Left kidney (tissue), 8 donors: ENCODE measurements around the gene LEPROT. TPM values are rescaled to one million over a fixed set of nuclear protein-coding genes. Genes with fewer than 3 reads are reported as not detected.
"Not testable (repeated sequence)": the region's sequence is repeated elsewhere in the genome, so short reads cannot be mapped to it uniquely, and the experiment has no call there.

Source experiments
- DNase-seq: peaks from one replicate; pipeline ENCODE4 v3.0.0-alpha.2; 2013
- long read RNA-seq, 8 donors: transcript quantifications; one replicate each; lab custom pipeline, GENCODE V29; 2026
- polyA plus RNA-seq: library from polyadenylated mRNA; unstranded; fragments of 120-200 nt; gene quantifications from one replicate; pipeline ENCODE4 v1.2.1, GENCODE V29; 2013; ENCODE audit not compliant: insufficient read length

LEPROT gene, protein sequence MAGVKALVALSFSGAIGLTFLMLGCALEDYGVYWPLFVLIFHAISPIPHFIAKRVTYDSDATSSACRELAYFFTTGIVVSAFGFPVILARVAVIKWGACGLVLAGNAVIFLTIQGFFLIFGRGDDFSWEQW
- polyA plus RNA-seq: 165 TPM
- long read RNA-seq, donor 1, full-length matches to known transcripts: 85 of 116 reads
- long read RNA-seq, donor 1, partial matches to known transcripts: 31 of 116 reads
- long read RNA-seq, donor 1, other reads (novel, unspliced or antisense): 0 of 116 reads
- long read RNA-seq, donor 2, full-length matches to known transcripts: 84 of 105 reads
- long read RNA-seq, donor 2, partial matches to known transcripts: 21 of 105 reads
- long read RNA-seq, donor 2, other reads (novel, unspliced or antisense): 0 of 105 reads
- long read RNA-seq, donor 3, full-length matches to known transcripts: 58 of 89 reads
- long read RNA-seq, donor 3, partial matches to known transcripts: 31 of 89 reads
- long read RNA-seq, donor 3, other reads (novel, unspliced or antisense): 0 of 89 reads
- long read RNA-seq, donor 4, full-length matches to known transcripts: 8 of 8 reads
- long read RNA-seq, donor 4, partial matches to known transcripts: 0 of 8 reads
- long read RNA-seq, donor 4, other reads (novel, unspliced or antisense): 0 of 8 reads
- long read RNA-seq, donor 5, full-length matches to known transcripts: 116 of 610 reads
- long read RNA-seq, donor 5, partial matches to known transcripts: 494 of 610 reads
- long read RNA-seq, donor 5, other reads (novel, unspliced or antisense): 0 of 610 reads
- long read RNA-seq, donor 6, full-length matches to known transcripts: 73 of 105 reads
- long read RNA-seq, donor 6, partial matches to known transcripts: 32 of 105 reads
- long read RNA-seq, donor 6, other reads (novel, unspliced or antisense): 0 of 105 reads
- long read RNA-seq, donor 7, full-length matches to known transcripts: 99 of 135 reads
- long read RNA-seq, donor 7, partial matches to known transcripts: 36 of 135 reads
- long read RNA-seq, donor 7, other reads (novel, unspliced or antisense): 0 of 135 reads
- long read RNA-seq, donor 8, full-length matches to known transcripts: 48 of 62 reads
- long read RNA-seq, donor 8, partial matches to known transcripts: 14 of 62 reads
- long read RNA-seq, donor 8, other reads (novel, unspliced or antisense): 0 of 62 reads

DNA sequence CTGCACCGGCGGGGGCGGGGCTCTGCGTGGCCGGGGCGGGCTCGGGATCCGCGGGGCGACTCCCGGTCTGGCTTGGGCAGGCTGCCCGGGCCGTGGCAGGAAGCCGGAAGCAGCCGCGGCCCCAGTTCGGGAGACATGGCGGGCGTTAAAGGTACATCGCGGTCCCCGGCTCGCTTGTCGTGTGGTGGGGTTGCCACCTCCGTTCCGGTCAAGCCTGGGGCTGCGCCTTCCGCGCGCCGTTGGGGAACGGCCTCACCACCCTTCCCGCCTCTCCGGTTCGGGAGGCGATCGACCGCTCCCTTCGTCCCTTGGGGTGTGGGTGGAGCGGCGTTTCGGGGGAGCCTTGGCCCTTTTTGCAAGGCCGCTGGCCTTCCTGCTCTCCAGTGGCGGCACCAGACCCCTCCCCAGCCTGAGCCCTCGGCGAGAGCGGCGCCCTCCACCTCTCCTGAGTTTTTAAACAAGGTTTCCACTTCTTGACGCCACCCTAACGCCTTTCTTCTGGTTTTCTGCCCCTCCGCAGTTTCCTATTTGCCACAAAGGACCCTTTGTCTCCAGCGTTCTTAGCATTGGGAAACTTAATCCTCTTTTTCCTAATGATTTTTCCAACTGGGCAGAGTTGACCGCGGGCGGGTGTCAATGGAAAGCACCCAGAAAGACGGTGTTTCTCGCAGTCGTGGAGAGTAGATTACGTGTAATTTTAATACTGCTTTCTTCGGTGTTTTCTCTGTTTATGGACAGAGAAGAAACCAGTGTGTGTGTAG lies at the start of gene LEPROT, which contains the start of gene LEPR:
Gene LEPROT (plus strand): TSS at position 79 of the 761 bp plus-strand sequence. CDS start 57 bp downstream, at position 136.
Gene LEPR (plus strand): TSS at position 79 of the 761 bp plus-strand sequence. CDS start 144,898 bp downstream, outside the sequence.
- DNase-seq: peak; percentile 52

DNA sequence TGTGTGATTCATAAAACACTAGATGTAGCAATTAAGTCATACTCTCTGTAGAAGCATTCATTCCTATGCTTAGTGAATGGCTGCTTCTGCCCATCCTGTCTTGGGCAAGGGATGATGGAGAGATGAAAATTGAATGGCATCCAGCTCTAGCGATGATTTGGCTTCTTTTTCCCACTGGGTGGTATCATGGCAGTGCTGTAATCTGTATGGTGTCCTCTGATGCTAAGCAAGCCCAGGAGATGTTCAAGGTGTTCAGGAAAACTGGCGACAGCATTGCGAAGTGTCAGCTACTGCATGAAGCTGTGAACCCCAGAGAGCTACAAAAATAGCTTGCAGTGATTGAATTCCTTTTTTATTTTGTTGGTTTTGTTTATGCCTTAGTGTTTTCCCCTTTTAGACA lies 48.9 kb upstream of the LEPROT start:
- DNase-seq: no peak

GRCh38 chr1:65372557-65372956 lies 47.9 kb upstream of the LEPROT start:
- no peak for DNase-seq

DNA sequence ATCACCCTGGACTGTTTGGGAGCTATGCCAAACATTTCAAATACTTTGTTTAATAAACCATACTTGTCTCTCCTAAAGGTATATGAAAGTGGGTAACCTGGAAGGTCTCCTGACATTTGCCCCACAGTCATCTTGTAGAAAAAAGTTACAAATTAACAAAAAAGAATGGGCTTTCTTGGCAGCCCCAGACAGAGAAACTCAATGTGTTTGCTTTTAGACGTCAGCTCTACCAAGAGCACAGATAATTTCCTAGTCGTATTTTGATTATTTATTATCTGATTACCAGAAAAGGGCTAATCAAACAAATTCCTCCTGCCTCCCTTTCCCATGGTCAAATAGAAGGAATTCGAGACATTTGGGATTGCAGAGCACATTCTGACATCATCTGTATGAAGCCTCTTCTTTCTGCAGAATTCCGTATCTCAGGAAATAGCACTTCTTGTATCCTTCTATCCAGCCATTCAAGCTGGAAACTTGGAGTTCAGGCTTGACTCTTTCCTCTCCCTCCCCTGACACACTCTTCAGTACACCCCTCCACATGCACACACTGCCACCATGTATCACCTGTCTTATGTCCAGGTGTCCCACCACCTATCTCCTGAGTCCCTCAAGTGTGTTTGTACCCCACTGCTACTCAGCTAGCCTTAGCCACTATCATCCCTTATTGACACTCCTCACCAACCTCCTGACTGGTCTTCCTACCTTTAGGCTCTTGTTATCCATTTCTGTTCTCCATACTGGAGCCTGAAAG lies 42.8 kb upstream of the LEPROT start:
- no peak for DNase-seq

DNA sequence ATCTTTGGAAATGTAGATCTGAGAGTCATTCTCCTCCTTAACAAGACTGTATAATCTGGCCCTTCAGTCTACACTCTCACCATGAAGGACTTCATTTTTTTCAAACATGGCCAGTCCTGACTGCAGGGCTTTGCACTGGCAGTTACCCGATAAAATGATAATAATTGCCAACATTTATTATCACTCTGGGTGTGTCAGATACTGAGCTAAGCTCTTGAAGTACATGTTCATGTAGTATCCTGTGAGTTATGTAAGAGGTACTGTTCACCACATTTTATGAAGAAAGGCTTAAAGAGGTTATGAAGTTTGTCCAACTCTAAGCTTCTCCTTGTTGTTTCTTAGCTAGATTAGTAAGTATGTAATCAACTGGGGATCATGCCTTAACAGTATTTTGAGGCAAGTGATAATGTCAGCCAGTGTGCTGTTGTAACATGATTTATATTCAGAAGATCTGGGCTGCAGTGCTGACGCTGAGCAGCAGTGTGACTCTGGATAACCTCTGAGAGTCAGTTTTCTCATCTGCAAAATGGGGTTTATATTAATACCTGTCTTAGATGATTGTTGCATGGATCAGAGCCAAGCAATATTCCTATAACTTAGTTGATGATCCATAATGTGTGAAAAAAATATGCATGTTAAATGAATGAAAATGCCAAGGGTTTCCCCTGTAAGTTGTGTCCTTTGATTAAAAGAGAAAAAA lies 42.1 kb upstream of the LEPROT start:
- DNase-seq: no peak

DNA sequence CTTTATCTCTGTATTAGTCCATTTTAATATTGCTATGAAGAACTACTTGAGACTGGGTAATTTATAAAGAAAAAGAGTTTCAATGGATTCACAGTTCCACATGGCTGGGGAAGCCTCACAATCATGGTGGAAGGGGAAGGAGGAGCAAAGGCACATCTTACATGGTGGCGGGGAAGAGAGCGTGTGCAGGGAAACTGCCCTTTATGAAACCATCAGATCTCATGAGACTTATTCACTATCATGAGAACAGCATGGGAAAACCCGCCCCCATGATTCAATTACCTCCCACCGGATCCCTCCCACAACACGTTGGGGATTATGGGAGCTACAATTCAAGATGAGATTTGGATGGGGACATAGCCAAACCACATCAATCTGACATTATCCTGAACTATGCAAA lies 36.0 kb upstream of the LEPROT start:
- DNase-seq: not testable (repeated sequence)

DNA sequence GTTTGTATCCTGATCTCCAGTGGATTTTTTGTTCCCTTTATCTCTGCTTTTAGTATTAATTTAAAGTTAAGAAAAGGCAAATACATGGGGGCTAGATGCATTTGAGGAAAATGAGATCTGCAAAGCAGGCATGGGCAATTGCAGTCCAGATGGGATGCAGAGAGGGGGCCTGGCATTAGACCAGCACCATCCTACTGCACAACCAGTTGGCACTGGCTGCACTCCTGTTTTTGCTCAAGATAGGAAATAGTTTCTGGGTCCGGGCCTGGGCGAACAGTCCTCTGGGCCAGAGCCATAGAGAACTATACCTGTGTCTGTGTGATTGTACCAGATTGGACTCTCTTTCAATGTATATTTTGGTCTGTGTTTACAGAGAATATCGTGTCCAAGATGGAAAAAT lies 34.0 kb upstream of the LEPROT start:
- no peak for DNase-seq

DNA sequence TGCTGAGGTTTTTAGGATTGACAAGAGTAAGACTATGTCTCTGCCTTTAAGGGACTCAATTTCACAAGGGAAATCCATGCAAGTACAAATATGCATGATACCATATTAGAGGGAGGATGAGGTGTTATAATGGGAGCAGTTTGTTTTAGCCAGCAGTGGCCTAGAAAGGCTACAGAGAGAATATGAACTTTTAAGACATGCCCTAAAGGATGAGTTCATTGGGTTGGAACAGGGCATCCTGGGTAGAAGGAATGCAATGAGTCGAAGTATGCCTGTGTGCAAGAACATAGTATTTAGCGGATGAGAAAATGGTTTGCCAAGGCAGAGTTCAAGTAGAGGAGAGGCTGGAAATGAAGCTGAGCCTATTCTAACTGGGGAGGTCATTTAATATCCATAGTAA lies 32.6 kb upstream of the LEPROT start:
- no peak for DNase-seq

- no peak for DNase-seq
Measured at GRCh38 chr1:65388908-65389695, 31.4 kb upstream of the LEPROT start.

DNA sequence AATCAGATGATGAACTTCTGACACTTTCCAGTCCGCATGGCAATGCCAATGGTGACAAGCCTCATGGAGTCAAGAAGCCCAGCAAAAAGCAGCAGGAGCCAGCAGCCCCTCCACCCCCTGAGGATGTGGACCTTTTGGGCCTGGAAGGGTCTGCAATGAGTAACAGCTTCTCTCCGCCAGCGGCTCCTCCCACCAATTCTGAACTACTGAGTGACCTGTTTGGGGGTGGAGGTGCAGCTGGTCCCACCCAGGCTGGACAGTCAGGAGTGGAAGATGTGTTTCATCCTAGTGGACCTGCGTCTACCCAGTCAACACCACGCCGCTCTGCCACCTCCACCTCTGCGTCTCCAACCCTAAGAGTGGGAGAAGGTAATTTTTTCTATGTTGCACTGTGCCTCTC lies 28.0 kb upstream of the LEPROT start:
- DNase-seq: no peak

DNA sequence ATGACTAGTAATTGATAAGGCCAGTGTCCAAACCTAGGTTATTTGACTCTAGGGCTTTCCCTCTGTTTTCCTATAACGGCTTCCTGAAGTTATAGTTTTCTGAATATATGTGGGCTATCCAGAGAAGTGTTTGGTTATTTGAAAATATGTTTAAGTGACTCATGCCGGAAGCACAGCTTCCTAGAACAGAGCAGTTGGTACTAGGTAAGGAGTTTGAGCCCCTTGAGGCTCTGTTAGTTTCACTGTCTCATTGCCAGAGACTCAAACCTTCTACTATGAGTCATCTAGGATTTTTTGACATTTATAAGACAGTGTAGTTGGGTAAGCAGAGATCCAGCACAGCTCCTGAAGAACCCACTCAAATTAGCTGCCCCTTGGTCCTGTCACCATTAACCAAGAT lies 27.1 kb upstream of the LEPROT start:
- no peak for DNase-seq

GRCh38 chr1:65393928-65394327 lies 26.5 kb upstream of the LEPROT start:
- DNase-seq: no peak

GRCh38 chr1:65395887-65396612 lies 24.4 kb upstream of the LEPROT start:
- DNase-seq: no peak

GRCh38 chr1:65398083-65398482 lies 22.4 kb upstream of the LEPROT start:
- DNase-seq: no peak

- no peak for DNase-seq
Measured at GRCh38 chr1:65399003-65399402, 21.5 kb upstream of the LEPROT start.

GRCh38 chr1:65401612-65402011 lies 18.9 kb upstream of the LEPROT start:
- no peak for DNase-seq

DNA sequence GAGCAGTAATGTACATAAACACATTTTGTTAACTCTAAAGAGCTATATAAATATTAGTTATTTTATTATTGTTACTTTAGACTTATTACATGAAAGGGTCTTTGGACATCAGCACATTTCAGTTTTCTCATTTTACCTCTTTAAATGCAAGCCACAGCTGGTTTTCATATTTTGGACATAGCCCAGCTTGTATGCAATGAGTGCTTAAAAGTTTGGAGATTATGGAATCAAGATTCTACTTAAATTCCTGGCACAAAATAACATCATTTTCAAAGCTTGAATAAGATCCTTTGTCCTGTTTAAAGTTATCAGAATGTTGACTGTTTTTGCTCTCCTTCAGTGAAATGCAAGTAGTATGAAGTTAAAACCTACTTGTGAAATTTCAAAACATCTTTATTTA lies 15.5 kb upstream of the LEPROT start:
- DNase-seq: no peak

- no peak for DNase-seq
Measured at GRCh38 chr1:65407877-65408276, 12.6 kb upstream of the LEPROT start.

- DNase-seq: no peak
Measured at GRCh38 chr1:65409314-65409713, 11.2 kb upstream of the LEPROT start.
